NCI-H128 (cell line): ENCODE data around the gene ITFG1.
"Not testable (repeated sequence)": the region's sequence is repeated elsewhere in the genome, so short reads cannot be mapped to it uniquely, and the experiment has no call there.

ENCODE experiments used
- DNase-seq: peaks from one replicate; lab custom pipeline; 2025; ENCODE audit not compliant: unreplicated experiment; lab: John Stamatoyannopoulos, UW

The ITFG1 gene

DNA sequence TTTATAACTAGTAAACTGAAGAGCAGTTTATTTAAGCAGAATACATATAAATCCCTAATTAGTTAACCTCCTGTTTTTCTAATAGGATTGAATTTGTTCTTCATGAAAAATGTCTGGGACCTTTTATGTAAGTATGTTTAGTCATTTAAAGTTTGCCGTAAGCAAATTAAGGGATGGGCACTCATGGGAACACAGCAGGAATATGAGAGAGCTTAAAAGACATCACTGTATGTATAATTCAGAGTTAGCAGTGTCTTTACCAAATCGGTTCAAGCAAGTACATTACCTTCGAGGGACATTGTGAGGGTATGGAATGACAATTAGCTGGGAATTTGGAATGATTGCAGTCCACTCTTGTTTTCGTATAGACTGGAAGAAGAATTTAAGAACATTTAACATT, 299.4 kb downstream of the ITFG1 start:
- DNase-seq: no peak

- no peak for DNase-seq
Observed at GRCh38 chr16:47160422-47160821, 300.4 kb downstream of the ITFG1 start.

DNA sequence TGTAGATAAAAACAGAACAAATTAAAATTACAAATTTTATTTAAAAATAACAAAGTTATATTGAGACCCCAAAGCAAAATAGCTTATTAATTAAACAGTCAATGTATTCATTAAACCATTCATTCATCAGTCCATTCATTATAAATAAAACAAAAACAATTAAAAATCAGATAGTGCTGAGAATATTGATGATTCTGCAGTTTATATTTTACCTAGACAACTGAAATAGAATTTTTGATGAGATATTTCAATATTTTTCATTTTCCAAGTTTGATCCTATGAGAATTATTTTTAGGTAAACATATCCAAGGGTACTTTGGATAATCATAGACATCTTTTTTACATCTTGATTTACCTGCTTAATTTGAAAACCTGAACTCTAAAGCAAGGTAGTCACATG, 301.9 kb downstream of the ITFG1 start:
- DNase-seq: no peak

DNA sequence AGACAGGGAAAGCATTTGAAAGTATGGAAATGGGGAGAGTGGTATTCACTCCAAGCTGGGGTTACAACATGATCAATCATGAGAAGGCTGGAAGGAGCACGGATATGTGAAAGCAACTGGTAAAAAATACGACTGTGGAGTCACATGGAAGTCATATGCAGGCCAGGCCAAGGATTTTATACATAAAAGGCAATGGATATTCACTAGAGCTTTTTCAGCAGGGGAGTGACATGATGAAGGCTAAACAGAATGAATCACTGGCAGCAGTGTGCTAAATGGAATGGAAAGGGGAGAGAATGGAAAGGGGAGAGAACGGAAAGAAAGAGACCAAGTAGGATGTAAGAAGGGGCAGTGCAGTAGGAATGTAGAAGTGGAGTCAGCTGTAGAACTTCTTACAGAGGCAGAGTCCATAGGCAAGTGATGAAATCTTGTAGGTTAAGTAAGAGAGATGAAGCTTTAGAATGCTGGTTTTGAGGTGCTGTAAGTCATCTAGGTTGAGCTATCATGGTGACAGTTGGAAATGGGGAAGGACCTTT, 304.1 kb downstream of the ITFG1 start:
- DNase-seq: no peak

DNA sequence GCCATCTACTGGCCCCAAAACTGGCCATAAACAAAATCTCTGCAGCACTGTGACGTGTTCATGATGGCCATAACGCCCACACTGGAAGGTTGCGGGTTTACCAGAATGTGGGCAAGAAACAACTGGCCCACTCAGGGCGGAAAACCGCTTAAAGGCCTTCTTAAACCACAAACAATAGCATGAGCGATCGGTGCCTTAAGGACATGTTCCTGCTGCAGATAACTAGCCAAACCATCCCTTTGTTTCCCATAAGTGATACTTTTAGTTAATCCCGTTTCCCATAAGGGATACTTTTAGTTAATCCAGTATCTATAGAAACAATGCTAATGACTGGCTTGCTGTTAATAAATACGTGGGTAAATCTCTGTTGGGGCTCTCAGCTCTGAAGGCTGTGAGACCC, 308.4 kb downstream of the ITFG1 start:
- not testable (repeated sequence) for DNase-seq

- no peak for DNase-seq
Observed at GRCh38 chr16:47150067-47150466, 310.8 kb downstream of the ITFG1 start.

GRCh38 chr16:47144559-47144877, 316.3 kb downstream of the ITFG1 start:
- DNase-seq: no peak

DNA sequence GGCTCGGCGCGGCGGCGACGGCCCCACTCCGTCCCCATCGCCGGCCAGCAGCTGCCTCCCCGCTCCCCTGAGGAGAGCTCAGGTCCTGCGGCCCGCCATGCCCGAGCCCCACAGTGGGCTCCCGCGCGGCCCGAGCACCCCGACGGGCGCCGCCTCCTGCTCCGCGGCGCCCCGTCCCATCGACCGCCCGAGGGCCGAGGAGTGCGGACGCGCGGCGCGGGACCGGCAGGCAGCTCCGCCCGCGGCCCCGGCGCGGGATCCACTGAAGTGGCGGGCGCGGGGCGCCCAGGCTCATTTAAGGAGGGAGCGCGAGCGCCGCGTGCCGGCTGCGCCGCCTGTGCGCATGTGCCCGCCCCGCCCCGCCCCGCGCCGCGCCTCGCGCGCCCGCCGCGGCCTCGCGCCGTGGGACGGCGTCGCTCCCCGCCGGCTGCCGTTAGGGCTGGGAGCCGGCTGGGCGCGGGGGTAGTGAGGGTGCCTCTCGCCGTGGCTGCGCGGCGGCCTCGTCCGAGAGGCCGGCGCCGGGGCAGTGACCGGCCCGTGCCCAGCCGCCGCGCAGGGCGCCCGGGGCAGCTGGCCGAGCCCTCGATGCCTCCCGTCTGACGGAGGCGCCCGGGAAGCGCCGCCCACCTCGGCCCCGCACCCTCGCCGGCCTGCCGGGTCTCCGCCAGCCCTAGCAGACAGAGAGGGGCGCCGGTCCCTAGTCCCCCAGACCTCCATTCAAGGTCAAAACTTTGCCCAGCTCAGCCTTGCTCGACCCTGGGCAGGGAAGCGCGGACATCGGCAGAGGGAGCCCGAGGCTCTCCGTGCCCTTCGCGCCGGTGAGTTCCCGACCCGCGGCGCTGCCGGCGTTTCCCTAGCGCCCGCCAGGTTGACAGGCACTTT, 316.9 kb downstream of the ITFG1 start, which contains the start of gene NETO2:
Gene NETO2 (minus strand): TSS at position 269 of the 882 bp plus-strand sequence. CDS start 333 bp downstream, outside the sequence.
- DNase-seq: no peak

- DNase-seq: peak; percentile 8
Observed at GRCh38 chr16:47142821-47143676, 317.8 kb downstream of the ITFG1 start.

GRCh38 chr16:47142486-47142820, 318.4 kb downstream of the ITFG1 start:
- no peak for DNase-seq

GRCh38 chr16:47141773-47142485, 318.9 kb downstream of the ITFG1 start:
- peak; percentile 86 for DNase-seq

GRCh38 chr16:47140686-47141085, 320.2 kb downstream of the ITFG1 start:
- no peak for DNase-seq

- no peak for DNase-seq
Observed at GRCh38 chr16:47139561-47140185, 321.2 kb downstream of the ITFG1 start.

GRCh38 chr16:47137925-47138324, 322.9 kb downstream of the ITFG1 start:
- DNase-seq: not testable (repeated sequence)

DNA sequence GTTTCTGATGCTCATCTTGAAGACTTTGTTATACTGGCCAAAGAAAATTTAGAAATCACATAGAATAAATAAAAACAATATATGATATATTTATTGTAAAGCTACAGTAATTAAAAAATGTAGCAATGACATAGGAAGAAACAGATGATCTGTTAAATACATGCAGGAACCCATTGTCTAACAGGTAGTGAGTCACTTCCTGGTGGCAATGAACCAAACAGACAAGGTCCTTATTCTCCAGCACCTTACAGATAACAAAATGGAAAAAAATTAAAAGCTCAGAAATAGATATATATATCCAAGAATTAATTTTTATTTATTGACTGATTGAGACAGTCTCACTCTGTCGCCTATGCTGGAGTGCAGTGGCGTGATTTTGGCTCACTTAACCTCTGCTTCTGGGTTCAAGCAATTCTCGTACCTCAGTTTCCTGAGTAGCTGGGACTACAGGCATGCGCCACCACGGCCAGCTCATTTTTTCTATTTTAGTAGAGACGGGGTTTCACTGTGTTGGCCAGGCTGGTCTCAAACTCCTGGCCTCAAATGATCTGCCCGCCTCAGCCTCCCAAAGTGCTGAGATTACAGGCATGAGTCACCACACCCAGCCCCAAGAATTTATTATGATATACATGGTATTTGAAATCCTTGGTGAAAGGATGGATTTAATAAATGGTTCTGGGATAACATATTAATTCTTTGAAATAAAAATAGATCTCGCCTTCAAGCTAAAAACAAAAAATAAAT, 324.6 kb downstream of the ITFG1 start:
- no peak for DNase-seq

DNA sequence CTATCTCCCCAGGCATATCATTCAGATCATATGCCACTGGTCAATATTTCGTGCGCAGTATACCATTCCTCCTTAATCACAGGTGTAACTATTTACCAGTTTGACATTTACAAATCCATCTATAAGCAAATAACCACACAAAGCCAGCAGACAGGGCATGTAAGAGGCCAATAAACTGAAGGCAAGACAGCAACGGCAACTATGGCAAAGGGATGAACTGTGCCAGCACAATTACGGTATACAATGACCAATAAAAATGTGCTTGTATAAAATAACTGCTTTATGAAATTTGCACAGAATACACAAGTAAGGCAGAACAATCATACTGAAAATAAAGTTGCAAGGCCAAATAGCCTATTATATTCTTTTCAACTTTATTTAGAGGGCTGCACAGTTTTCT, 326.3 kb downstream of the ITFG1 start:
- no peak for DNase-seq

DNA sequence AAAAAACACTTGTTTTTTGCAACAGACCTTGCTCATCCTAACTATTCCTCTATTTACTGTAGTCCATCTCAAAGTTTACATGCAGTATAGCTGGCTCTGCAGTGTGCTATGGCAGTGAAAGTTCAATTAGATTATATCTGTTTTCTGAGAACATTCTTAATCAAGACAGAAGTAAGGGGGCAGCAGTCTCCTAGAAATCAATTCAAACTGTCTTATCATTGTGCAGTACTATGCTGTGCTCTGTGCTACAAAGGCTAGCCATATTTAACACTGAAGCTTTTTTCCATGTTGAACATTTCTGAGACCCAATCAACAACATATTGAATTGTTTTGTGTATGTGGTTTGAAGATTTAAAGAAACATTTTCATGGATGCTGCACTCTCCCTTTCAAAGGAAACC, 328.6 kb downstream of the ITFG1 start:
- no peak for DNase-seq

DNA sequence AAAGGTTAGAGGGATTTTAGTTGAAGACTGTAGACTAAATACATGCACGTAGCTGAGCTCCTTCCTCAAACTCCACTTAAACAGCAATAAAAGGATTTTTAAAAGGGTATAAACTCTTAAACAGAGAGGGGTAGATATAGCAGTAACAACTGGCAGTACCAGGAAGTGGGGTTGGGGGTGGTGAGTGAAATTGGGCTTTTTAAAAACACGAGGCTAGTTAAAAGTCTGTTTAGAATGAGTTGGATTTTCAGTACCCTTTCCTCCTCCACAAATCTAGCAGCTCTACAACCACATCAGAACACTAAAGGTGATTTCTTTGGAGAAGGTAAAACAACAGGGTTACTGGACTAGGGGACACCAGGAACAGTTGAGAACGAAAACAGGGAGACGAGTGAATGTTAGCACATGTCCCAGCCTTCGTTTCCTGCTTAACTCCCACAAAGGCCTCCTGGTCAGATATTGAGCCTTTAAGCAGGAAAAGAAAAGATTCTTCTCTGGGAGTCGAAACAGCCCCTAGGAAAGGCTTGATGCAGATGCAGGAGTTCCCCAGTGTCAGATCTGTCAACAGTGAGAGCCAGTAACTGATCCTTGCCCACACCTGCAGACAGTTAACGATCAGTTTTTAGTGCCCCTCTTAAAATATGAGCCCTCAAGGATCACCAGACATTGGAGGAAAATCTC, 331.0 kb downstream of the ITFG1 start:
- DNase-seq: no peak

- DNase-seq: no peak
Observed at GRCh38 chr16:47127541-47127940, 333.3 kb downstream of the ITFG1 start.

DNA sequence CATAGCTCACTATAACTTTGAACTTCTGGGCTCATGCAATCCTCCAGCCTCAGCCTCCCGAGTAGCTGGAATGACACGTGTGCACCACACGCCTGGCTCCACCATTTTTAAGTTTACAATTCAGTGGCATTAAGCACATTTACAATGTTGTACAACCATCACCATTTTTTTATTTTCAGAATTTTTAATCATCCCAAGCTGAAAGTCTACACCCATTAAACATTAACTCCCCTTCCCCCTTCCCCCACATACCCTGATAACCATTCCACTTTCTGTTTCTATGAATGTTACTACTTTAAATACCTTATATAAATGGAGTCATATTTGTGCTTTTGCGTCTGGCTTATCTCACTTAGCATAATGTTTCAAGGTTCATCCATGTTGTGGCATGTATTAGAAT, 335.1 kb downstream of the ITFG1 start:
- DNase-seq: no peak
